ENCODE results near the gene PSMG2. TPM values are rescaled to one million over a fixed set of nuclear protein-coding genes. Genes with fewer than 3 reads are reported as not detected.

The PSMG2 gene
- total RNA-seq, 1 experiment from 2014 or later, result 84.3 TPM

DNA sequence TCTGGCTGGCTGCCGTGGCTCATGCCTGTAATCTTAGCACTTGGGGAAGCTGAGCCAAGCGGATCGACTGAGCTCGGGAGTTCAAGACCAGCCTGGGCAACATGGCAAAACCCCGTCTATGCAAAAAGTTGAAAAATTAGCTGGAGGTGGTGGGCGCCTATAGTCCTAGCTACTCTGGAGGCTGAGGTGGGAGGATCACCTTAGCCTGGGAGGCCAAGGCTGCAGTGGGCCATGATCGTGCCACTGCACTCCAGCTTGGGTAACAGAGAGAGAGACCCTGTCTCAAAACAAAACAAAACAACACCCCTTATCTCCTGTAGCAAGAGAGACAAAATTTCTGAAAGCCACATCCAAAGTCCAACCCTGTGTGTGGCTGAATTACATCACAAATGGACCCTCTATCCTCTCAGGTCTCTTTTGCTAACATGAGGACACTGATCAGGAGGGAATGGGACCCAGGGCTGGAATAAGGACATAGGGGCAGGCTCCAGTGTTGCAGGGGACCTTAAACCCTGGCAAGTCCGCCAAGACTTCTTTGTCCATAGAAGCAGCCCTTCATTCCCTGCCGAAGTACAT lies 64.8 kb downstream of the PSMG2 start:
- CTCF ChIA-PET, result no interaction called here

More for the DNA sequence above, 64.8 kb downstream of the PSMG2 start:
- H2AFZ ChIP-seq (ENCODE audit: low read depth, low read length, poor library complexity, severe bottlenecking), result no peak overlapping the region
- H3K9ac ChIP-seq (ENCODE audit: low read length), result no peak overlapping the region
- RAD21 ChIA-PET (ENCODE audit: low non-redundant PET in 1 of 2, low total read pairs in 2 of 2, uncharacterized antibody in 2 of 2, unreplicated experiment in 2 of 2), result no interaction called here
- POLR2A ChIA-PET, result no interaction called here
- TF ChIP-seq, protein P1, sequence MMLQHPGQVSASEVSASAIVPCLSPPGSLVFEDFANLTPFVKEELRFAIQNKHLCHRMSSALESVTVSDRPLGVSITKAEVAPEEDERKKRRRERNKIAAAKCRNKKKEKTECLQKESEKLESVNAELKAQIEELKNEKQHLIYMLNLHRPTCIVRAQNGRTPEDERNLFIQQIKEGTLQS (IDR thresholded peaks at IDR 0.05), result no peak
- TF ChIP-seq, protein P2, sequence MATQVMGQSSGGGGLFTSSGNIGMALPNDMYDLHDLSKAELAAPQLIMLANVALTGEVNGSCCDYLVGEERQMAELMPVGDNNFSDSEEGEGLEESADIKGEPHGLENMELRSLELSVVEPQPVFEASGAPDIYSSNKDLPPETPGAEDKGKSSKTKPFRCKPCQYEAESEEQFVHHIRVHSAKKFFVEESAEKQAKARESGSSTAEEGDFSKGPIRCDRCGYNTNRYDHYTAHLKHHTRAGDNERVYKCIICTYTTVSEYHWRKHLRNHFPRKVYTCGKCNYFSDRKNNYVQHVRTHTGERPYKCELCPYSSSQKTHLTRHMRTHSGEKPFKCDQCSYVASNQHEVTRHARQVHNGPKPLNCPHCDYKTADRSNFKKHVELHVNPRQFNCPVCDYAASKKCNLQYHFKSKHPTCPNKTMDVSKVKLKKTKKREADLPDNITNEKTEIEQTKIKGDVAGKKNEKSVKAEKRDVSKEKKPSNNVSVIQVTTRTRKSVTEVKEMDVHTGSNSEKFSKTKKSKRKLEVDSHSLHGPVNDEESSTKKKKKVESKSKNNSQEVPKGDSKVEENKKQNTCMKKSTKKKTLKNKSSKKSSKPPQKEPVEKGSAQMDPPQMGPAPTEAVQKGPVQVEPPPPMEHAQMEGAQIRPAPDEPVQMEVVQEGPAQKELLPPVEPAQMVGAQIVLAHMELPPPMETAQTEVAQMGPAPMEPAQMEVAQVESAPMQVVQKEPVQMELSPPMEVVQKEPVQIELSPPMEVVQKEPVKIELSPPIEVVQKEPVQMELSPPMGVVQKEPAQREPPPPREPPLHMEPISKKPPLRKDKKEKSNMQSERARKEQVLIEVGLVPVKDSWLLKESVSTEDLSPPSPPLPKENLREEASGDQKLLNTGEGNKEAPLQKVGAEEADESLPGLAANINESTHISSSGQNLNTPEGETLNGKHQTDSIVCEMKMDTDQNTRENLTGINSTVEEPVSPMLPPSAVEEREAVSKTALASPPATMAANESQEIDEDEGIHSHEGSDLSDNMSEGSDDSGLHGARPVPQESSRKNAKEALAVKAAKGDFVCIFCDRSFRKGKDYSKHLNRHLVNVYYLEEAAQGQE (IDR thresholded peaks at IDR 0.05; ENCODE audit: low read depth), result no peak
- TF ChIP-seq, protein P3, sequence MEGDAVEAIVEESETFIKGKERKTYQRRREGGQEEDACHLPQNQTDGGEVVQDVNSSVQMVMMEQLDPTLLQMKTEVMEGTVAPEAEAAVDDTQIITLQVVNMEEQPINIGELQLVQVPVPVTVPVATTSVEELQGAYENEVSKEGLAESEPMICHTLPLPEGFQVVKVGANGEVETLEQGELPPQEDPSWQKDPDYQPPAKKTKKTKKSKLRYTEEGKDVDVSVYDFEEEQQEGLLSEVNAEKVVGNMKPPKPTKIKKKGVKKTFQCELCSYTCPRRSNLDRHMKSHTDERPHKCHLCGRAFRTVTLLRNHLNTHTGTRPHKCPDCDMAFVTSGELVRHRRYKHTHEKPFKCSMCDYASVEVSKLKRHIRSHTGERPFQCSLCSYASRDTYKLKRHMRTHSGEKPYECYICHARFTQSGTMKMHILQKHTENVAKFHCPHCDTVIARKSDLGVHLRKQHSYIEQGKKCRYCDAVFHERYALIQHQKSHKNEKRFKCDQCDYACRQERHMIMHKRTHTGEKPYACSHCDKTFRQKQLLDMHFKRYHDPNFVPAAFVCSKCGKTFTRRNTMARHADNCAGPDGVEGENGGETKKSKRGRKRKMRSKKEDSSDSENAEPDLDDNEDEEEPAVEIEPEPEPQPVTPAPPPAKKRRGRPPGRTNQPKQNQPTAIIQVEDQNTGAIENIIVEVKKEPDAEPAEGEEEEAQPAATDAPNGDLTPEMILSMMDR (IDR thresholded peaks at IDR 0.05 in 2 of 3, conservative IDR thresholded peaks at IDR 0.05 in 1 of 3; ENCODE audit: borderline replicate concordance in 1 of 3, insufficient read depth in 1 of 3, low read depth in 2 of 3, low read length in 2 of 3), result no peak
- TF ChIP-seq CBX3 (IDR thresholded peaks at IDR 0.05; ENCODE audit: low read depth), result no peak
- TF ChIP-seq ZNF274 (IDR thresholded peaks at IDR 0.05; ENCODE audit: low read depth, low read length), result no peak
- TF ChIP-seq ELF1 (IDR thresholded peaks at IDR 0.05; ENCODE audit: borderline replicate concordance, low read depth), result no peak
- TF ChIP-seq EZH2 (IDR thresholded peaks at IDR 0.05), result no peak
- TF ChIP-seq YY1 (IDR thresholded peaks at IDR 0.05; ENCODE audit: extremely low read depth, insufficient replicate concordance, low read depth, low read length), result no peak
- TF ChIP-seq ZFX (IDR thresholded peaks at IDR 0.05), result no peak
- no peak for TF ChIP-seq POLR2A (IDR thresholded peaks at IDR 0.05; ENCODE audit: borderline replicate concordance, extremely low read depth, insufficient read depth, insufficient read length)
- no peak for TF ChIP-seq SP1 (IDR thresholded peaks at IDR 0.05; ENCODE audit: low read depth)
- no peak for TF ChIP-seq SRF (IDR thresholded peaks at IDR 0.05; ENCODE audit: low read depth)
- no peak overlapping the region for H3K4me3 ChIP-seq (replicated peaks in 1 of 2; ENCODE audit: low read depth in 1 of 2, low read length in 2 of 2)
- H3K27me3 ChIP-seq (ENCODE audit: insufficient read depth, low read length), result no peaks in the 10 kb centered on the region
- H3K27ac ChIP-seq (ENCODE audit: low read depth, low read length), result no peak overlapping the region
- DNase-seq (ENCODE audit: low read depth, low spot score) (no peak), ATAC-seq (no peak)
- no TSS peak for BruUV-seq (replicated peaks)
- intact Hi-C loops (cut with micrococcal nuclease), result no loop called here
- H3K9me2 ChIP-seq (ENCODE audit: insufficient read depth), result no peaks in the 10 kb centered on the region
- no peak overlapping the region for H3K4me2 ChIP-seq (ENCODE audit: low read length)
- H4K20me1 ChIP-seq (ENCODE audit: insufficient read depth), result no peaks in the 10 kb centered on the region
- no peaks in the 10 kb centered on the region for H3K9me3 ChIP-seq (ENCODE audit: control insufficient read depth in 1 of 2, insufficient read depth in 1 of 2, low read depth in 1 of 2, low read length in 2 of 2)
- peaks cover 0 to 2% of the 10 kb centered on the region in 2 experiments; a peak in 1 of 4 replicates for H3K4me1 ChIP-seq (ENCODE audit: control insufficient read depth in 1 of 2, insufficient read depth in 2 of 2, low read length in 2 of 2)
- H3K79me2 ChIP-seq (ENCODE audit: insufficient read depth, low read length), result no peaks in the 10 kb centered on the region
- no peaks in the 10 kb centered on the region for H3K36me3 ChIP-seq (ENCODE audit: control insufficient read depth in 1 of 2, insufficient read depth in 2 of 2, low read length in 2 of 2)
